Peyer's patch (tissue), 4 donors: ENCODE data around the gene SMIM21.

Experiments used
- POLR2A ChIP-seq, 2 donors: fragments of 450-650 bp; IDR thresholded peaks; one replicate each; pipeline ENCODE4 v1.5.1; 2017; ENCODE audit warnings: antibody characterized with exemption in 2 of 2, mild to moderate bottlenecking in 2 of 2, moderate library complexity in 2 of 2
- TF ChIP-seq, protein P1 (sequence below), 6 experiments: fragments of 450-650 bp in 4 of 6; fragments of 200-600 bp in 2 of 6; sonication (generic) in 1 of 6; IDR thresholded peaks; one replicate each; pipeline ENCODE4 v1.5.1; 2017 to 2019; ENCODE audit warnings: antibody characterized with exemption in 6 of 6, mild to moderate bottlenecking in 3 of 6, moderate library complexity in 1 of 6

- TF ChIP-seq, protein P1, sequence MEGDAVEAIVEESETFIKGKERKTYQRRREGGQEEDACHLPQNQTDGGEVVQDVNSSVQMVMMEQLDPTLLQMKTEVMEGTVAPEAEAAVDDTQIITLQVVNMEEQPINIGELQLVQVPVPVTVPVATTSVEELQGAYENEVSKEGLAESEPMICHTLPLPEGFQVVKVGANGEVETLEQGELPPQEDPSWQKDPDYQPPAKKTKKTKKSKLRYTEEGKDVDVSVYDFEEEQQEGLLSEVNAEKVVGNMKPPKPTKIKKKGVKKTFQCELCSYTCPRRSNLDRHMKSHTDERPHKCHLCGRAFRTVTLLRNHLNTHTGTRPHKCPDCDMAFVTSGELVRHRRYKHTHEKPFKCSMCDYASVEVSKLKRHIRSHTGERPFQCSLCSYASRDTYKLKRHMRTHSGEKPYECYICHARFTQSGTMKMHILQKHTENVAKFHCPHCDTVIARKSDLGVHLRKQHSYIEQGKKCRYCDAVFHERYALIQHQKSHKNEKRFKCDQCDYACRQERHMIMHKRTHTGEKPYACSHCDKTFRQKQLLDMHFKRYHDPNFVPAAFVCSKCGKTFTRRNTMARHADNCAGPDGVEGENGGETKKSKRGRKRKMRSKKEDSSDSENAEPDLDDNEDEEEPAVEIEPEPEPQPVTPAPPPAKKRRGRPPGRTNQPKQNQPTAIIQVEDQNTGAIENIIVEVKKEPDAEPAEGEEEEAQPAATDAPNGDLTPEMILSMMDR (IDR thresholded peaks at IDR 0.05) = no peak
- TF ChIP-seq POLR2A (IDR thresholded peaks at IDR 0.05) = no peak
Observed at GRCh38 chr18:75441896-75442295, 14.4 kb upstream of the SMIM21 start.
